A549 (cell line): Measurements from ENCODE around the gene DYSF.

ENCODE experiments used
- HDAC2 ChIP-seq: fragments of 200-600 bp; sonication (generic); IDR thresholded peaks from 2 replicates; pipeline ENCODE4 v1.6.1; 2016
- REST ChIP-seq: fragments of 200-600 bp; sonication (generic); IDR thresholded peaks from 2 replicates; pipeline ENCODE4 v1.6.1; 2016; ENCODE audit warnings: antibody characterized with exemption, mild to moderate bottlenecking, moderate library complexity
- ZNF302 ChIP-seq: fragments of 250-450 bp; sonication (Bioruptor Pico); IDR thresholded peaks from 2 replicates; pipeline ENCODE4 v1.9.0; 2021; ENCODE audit warnings: inconsistent platforms, mild to moderate bottlenecking, moderate library complexity

GRCh38 chr2:71727562-71727961, 274.2 kb downstream of the DYSF start:
- TF ChIP-seq HDAC2 = no peak
- no peak for TF ChIP-seq REST
- no peak for TF ChIP-seq ZNF302 (CRISPR knock-in tag)
